ENCODE data around the gene OR51E1.

OR51E1 gene

DNA sequence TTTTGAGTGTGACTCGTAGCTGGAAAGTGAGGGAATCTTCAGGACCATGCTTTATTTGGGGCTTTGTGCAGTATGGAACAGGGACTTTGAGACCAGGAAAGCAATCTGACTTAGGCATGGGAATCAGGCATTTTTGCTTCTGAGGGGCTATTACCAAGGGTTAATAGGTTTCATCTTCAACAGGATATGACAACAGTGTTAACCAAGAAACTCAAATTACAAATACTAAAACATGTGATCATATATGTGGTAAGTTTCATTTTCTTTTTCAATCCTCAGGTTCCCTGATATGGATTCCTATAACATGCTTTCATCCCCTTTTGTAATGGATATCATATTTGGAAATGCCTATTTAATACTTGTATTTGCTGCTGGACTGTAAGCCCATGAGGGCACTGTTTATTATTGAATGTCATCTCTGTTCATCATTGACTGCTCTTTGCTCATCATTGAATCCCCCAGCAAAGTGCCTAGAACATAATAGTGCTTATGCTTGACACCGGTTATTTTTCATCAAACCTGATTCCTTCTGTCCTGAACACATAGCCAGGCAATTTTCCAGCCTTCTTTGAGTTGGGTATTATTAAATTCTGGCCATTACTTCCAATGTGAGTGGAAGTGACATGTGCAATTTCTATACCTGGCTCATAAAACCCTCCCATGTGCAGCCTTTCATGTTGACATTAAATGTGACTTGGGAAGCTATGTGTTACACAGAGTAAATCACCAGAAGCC, 11.0 kb downstream of the OR51E1 start:
- no peak for DNase-seq

GRCh38 chr11:4658629-4659445, 15.1 kb downstream of the OR51E1 start:
- DNase-seq, result no peak

GRCh38 chr11:4662876-4663275, 19.1 kb downstream of the OR51E1 start:
- DNase-seq, result no peak

- no peak for DNase-seq
Observed at GRCh38 chr11:4664183-4664582, 20.4 kb downstream of the OR51E1 start.

- no peak for DNase-seq
Observed at GRCh38 chr11:4664786-4665185, 21.0 kb downstream of the OR51E1 start.

DNA sequence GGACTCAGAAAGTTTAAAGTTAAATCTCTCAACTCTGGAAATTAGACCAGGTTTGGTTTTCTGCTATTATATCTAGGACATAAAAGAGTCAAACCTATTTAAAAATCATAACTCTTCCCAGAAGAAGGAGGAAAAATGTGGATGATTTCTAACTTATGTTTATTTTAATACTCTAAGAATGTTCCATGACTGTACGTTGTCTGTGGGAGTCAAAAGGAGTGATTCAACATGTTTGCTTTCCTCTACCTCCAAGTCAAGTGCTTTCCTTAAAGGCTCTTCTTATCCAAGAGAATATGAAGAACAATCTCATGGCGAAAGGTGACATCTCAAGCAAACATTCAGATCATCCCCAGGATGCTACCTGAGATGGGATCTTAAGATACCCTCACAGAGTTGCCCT, 21.6 kb downstream of the OR51E1 start:
- no peak for DNase-seq

GRCh38 chr11:4671741-4672140, 28.0 kb downstream of the OR51E1 start:
- DNase-seq, result no peak

- DNase-seq, result no peak
Observed at GRCh38 chr11:4672470-4672869, 28.7 kb downstream of the OR51E1 start.

GRCh38 chr11:4673781-4674180, 30.0 kb downstream of the OR51E1 start:
- no peak for DNase-seq

DNA sequence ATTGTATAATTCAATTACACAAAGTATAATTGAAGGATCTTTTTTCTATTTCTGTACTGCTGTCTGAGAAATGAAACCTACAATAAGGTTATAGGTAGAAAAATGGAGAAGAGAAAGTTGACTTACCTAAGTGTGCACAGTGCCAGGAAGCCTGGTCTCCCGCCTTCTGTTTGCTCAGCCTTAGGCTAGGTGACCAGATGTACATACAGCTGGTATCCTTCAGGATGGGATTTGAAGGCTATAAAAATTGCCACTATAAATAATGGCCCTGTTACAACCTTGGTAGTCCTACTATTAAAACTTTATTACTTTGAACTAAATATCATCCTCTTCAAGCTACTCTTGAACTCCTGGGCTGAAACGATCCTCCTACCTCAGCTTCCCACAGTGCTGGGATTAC, 34.2 kb downstream of the OR51E1 start:
- no peak for DNase-seq

DNA sequence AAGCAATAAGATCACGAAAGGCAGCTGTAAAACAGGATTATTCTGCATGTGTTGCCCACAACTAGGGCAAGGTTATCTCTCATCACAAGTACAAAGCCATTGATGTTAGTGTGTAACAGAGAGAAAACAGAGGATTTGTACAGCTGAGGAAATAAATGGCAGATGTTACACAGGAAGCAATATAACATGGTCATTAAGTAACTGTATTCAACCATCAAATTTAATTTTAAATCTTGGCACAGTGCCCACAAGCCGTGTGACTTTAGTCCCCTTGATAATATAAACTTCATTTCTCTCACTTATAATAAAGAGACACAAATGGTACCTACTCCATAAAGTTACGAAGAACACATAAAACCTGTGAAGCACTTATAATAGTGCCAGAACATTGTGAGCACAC, 36.6 kb downstream of the OR51E1 start:
- DNase-seq, result no peak

DNA sequence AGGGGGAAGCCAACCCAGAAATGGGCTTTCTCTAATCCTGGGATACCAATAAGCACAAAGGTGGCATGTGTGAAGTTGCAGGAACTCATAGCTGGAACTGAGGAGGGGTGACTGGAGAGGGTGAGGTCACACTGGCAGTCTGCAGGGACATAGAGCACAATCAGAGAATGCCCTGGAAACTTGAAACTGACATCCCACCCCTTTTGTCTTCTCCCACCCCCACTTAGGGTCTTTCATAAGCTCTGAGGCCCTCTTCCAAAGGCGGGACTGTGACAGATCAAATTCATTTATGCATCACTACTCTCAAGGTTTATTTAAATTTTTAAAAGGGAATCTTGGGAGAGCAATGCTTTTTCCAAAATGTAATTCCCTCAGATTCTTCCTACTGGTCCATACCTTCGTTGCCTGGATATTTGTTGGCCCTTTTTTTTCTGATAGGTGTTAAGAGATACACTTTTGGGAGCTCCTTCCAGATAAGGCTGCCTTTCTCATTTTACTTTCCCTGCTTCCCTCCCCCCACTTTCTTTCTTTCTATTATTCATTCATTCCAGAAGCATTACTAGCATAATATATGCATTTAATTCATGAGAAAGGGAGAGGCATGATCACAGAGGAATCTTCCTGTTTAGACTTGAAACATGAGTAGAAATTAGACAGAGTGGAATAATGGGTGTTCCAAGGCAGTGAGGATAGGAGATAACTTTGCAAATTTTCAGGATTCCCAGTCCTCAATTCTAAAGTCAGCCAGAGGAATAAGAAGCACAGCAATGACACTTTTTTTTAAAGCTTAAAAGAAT, 39.0 kb downstream of the OR51E1 start:
- DNase-seq, result no peak

DNA sequence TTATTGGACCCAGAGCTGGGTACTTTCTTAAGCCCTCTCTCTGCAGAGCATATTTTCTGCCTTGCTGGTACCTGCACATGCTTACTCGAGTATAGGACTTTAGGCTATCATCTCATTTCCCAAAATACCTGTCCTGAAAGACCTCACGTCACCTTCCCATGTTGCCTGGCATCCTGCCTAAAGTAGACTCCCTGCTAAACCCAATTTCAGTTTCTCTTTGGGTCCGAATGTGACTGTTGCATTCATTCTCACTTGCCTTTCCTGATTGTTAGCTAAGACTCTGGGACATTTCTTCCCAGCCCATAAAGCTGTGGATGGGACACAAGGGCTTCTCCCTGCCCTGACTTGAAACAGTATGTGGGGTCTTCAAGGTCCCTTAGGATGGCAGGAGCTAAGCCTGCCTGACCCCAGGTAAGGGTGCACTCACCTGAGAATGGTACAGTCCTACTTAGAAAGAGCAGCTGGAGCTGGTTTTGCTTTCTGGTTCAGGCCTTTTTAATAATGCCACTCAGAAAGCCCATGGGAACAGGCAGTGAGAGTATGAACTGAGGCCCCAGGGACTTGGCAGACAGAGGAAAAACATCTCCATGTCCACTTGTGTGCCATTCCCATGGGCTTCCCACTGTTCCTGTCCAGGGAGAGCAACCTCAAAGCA, 41.0 kb downstream of the OR51E1 start:
- DNase-seq, result no peak

DNA sequence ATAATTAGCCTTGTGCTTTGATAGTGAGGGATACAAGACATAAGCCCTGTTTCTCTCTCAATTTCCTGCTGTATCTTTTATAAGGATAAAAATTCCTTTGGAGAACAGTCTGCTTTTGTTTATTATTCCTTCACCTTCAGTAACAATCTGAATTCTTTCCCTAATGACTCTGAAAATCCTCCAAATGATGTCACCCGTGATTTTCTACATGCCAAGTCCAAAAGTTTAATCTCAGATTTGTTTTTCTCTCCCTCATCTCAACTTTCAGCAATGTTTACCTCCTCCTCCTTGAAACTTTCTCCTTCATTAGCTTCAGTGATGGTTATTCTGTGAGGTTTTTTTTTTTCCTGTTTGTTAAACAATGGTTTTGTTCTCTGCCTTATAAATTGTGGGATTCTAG, 51.7 kb downstream of the OR51E1 start:
- no peak for DNase-seq

DNA sequence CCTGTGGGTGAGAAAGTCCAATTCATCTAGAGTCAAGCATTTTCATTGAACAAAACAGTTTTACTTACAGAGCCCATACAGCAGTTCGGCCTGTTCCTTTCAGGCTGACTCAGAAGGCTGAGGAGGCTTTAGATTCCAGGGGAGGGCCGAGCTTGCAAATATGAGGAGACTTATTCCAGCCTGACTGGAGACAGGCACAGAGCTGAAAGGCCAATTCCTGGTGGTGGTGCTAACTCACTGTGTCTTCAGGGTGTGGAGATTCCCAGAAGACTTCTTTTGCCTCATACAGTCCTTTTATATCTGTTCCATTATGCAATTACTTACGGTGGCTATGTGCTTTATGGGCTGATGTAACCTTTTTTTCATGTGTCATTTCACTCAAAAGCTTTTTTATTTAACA, 53.8 kb downstream of the OR51E1 start, which contains the start of gene OR51E2:
Gene OR51E2, minus strand, starts transcription at position 269 of the 400 bp plus-strand sequence. CDS start 15,142 bp downstream, outside the sequence.
- DNase-seq, result no peak

- DNase-seq, result no peak
Observed at GRCh38 chr11:4699697-4700435, 56.1 kb downstream of the OR51E1 start.

GRCh38 chr11:4700436-4700820, 56.6 kb downstream of the OR51E1 start:
- DNase-seq, result no peak

DNA sequence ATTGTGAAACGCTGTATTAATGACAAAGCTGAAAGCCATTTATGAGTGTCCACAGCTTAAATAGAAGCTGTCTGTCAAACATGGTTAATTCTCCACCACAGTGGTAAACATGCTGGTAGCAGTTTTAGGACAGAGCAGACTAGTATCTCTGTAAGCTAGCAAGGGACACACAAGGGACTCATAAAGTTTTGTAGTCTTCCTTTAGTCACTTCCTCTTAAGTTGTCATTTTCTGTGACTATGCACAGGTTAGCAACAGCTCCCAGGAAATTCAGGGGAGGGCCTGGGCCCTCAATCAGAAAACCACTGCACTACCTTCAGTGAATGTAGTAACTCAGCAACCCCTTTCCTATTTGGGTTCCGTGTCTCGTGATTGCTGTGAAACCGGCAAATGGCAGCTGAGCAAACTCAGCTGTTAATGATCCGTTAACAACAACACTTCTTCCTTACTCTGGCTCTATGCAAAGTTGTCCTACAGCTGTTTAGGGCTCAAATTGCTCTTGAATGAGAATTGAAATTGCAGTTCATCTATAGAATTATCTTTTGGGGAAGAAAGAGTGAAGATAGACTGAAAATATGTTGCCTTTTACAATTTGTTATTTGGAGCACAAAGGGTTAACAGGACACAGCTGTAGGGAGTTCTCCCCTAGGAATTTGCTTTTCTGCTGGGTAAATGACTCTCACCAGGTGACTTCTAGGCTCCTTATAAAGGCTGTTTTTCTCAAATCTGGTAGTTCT, 60.4 kb downstream of the OR51E1 start, which contains the start of gene MMP26:
Gene MMP26, plus strand, starts transcription at position 731 of the 736 bp plus-strand sequence.
- no peak for DNase-seq

- DNase-seq, result no peak
Observed at GRCh38 chr11:4704790-4705334, 61.1 kb downstream of the OR51E1 start.
